Left lung (tissue), 10 donors: Measurements from ENCODE around the gene SOCS3. TPM values are rescaled to one million over a fixed set of nuclear protein-coding genes. Genes with fewer than 3 reads are reported as not detected.
A peak's percentile ranks its signal among the peaks of the same experiment; 100 is the strongest.

ENCODE experiments used
- ATAC-seq: fragments of 200-7000 bp; cut with Tn5 transposase; one replicate; pipeline ENCODE4 v1.9.1; 2020; ENCODE audit warnings: moderate library complexity
- DNase-seq, 4 donors: peaks; one replicate each; pipeline ENCODE4 v3.0.0-alpha.2; 2013 to 2020
- H3K27ac ChIP-seq, 2 donors: fragments of 200-600 bp; sonication (generic) in 1 of 2; one replicate each; pipeline versions ENCODE4 v1.5.0 to v1.8.0; 2020 to 2021
- H3K27me3 ChIP-seq, 2 donors: fragments of 200-600 bp; sonication (generic) in 1 of 2; one replicate each; pipeline versions ENCODE4 v1.5.0 to v1.8.0; 2020 to 2021
- H3K36me3 ChIP-seq, 2 donors: fragments of 200-600 bp; sonication (generic) in 1 of 2; one replicate each; pipeline versions ENCODE4 v1.5.0 to v1.8.0; 2020 to 2021
- H3K4me1 ChIP-seq, 2 donors: fragments of 200-600 bp; one replicate each; pipeline ENCODE4 v1.8.0; 2021
- H3K4me3 ChIP-seq, 2 donors: fragments of 200-600 bp; sonication (generic) in 1 of 2; one replicate each; pipeline versions ENCODE4 v1.5.0 to v1.8.0; 2020 to 2021; ENCODE audit warnings: mild to moderate bottlenecking in 1 of 2
- H3K9me3 ChIP-seq, 2 donors: fragments of 200-600 bp; sonication (generic) in 1 of 2; one replicate each; pipeline versions ENCODE4 v1.5.0 to v1.8.0; 2020 to 2021
- intact Hi-C, 2 donors: fragments of 100-400 bp; cut with DNase I; formaldehyde crosslinking; loops; one replicate each; pipeline versions ENCODE4 v1.11.2 to v1.14.2; 2022
- polyA plus RNA-seq, 6 donors: library from polyadenylated mRNA; unstranded; fragments of 120-200 nt; gene quantifications; one replicate each; pipeline ENCODE4 v1.2.1, GENCODE V29; 2013; ENCODE audit not compliant: insufficient read length in 6 of 6
- total RNA-seq, 2 donors: library from RNA; stranded (reverse); fragmentation: NEBNext Ultra II Directional; extraction: Animal tissue kit (Norgen Biotek cat#: 25700); gene quantifications; one replicate each; pipeline ENCODE4 v1.2.1, GENCODE V29; 2021
- TF ChIP-seq, protein P1 (sequence below), 2 donors: fragments of 200-600 bp; sonication (generic) in 1 of 2; IDR thresholded peaks; one replicate each; pipeline versions ENCODE4 v1.5.0 to v1.8.0; 2021; ENCODE audit warnings: antibody characterized with exemption in 2 of 2
- donor health status: DM: no; HTN: yes; CAD: no.
- donor health status: DM: no; HTN: no; CAD: no.

SOCS3 gene
- total and polyA plus RNA-seq, 8 donors: 4.7 to 118 (median 40.7) TPM

DNA sequence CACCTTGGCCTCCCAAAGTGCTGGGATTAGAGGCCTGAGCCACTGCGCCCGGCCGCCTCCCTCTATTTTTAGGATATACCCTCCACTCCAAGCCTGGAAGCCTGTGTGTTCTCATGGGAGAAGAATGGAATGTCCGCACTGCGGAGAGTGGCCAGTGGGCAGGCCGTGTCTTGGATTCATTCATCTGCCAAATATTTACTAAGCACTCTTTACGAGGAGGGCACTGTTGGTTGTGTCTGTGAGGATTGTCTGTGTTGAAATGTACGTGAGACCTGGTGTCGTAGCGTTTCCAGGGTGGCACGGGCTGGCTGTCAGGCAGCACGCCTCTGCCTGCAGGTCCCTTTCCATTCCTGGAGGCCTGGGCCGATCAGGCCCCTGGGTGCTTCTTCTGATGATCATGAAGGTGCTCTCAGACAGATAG lies 37.8 kb upstream of the SOCS3 start:
- intact Hi-C loops: no loop called here
- Histone ChIP-seq H3K27me3 (no peaks in the 10 kb centered on the region), H3K4me1 (peaks cover 9 to 58% of the 10 kb centered on the region in 2 donors), H3K36me3 (peaks cover 0 to 100% of the 10 kb centered on the region in 2 donors), H3K9me3 (no peaks in the 10 kb centered on the region), H3K27ac (peak overlapping the region in 1 of 2 donors; percentile 45), H3K4me3 (no peak overlapping the region)
- ATAC-seq: peak; percentile 79
- TF ChIP-seq, protein P1, sequence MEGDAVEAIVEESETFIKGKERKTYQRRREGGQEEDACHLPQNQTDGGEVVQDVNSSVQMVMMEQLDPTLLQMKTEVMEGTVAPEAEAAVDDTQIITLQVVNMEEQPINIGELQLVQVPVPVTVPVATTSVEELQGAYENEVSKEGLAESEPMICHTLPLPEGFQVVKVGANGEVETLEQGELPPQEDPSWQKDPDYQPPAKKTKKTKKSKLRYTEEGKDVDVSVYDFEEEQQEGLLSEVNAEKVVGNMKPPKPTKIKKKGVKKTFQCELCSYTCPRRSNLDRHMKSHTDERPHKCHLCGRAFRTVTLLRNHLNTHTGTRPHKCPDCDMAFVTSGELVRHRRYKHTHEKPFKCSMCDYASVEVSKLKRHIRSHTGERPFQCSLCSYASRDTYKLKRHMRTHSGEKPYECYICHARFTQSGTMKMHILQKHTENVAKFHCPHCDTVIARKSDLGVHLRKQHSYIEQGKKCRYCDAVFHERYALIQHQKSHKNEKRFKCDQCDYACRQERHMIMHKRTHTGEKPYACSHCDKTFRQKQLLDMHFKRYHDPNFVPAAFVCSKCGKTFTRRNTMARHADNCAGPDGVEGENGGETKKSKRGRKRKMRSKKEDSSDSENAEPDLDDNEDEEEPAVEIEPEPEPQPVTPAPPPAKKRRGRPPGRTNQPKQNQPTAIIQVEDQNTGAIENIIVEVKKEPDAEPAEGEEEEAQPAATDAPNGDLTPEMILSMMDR (IDR thresholded peaks at IDR 0.05): no peak
- no peak for DNase-seq

DNA sequence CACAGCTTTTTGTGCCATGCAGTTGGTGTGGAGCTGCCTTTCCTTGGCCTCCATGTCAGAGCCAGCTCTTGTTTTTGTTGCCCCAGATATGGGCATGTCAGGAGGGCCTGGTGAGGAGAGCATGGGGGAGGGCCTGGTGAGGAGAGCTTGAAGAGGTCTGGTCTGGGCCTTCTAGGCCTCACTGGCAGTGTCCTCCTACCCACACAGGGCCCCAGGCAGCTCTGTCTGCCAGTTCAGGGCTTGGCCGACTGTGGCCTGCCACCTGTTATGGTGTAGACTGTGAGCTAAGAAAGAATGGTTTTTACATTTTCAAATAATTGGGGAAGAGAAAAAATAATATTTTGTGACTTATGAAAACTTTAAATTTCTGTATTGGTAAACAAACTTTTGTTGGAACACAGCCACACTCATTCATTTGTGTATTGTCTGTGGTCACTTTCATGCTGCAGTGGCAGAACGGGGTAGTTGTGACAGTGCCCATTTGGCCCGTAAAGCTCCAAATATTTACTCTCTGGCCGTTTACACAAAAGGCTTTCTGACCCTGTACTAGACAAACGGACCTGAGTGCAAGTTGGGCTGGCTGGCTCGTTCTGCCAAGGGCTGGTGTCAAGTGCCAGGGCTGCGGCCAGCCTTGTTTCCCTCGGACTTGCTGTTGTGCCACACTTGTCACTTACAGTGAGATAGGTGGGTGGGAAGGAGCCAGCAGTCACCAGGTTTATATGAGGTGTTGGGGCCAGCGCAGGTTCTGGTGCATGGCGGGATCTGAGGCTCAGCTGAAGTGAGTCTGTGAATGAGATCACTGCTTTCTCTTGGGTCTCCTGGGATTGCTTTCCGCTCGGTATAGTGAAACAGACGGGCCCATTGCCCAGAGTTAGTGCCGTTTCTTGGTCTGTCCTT lies 36.8 kb upstream of the SOCS3 start:
- Histone ChIP-seq H3K36me3 (peaks cover 0 to 97% of the 10 kb centered on the region in 2 donors), H3K9me3 (no peaks in the 10 kb centered on the region), H3K27ac (peak overlapping the region; percentile 37 to 45), H3K4me3 (no peak overlapping the region), H3K4me1 (peaks cover 9 to 68% of the 10 kb centered on the region in 2 donors), H3K27me3 (no peaks in the 10 kb centered on the region)
- DNase-seq: no peak
- intact Hi-C loops: no loop called here
- peak; percentile 67 for ATAC-seq
- TF ChIP-seq, protein P1 (IDR thresholded peaks at IDR 0.05): no peak

DNA sequence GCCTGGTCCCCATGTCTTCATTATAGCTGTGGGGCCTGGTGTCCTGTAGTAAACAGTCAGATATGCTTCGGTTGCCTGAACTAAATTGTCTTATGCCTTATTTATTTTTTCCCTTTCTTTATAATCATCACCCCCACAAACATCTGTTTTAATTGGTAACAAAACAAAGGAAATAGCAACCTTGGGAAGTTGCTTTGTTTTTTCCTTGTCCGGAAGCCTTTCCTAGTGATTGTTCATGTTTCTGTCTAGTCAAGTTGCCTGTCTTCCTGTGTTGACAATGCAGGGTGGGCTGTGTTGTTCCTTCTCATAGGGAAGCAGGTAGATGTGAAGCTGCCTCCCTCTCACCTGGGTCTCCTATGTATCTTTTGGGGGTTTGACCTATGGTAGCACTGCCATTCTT lies 35.3 kb upstream of the SOCS3 start:
- H3K27ac ChIP-seq: peak overlapping the region; percentile 48 to 68
- H3K9me3 ChIP-seq: no peaks in the 10 kb centered on the region
- peaks cover 0 to 96% of the 10 kb centered on the region in 2 donors for H3K36me3 ChIP-seq
- DNase-seq (no peak), ATAC-seq (no peak)
- H3K27me3 ChIP-seq: no peaks in the 10 kb centered on the region
- H3K4me1 ChIP-seq: peaks cover 14 to 78% of the 10 kb centered on the region in 2 donors
- H3K4me3 ChIP-seq: no peak overlapping the region
- TF ChIP-seq, protein P1 (IDR thresholded peaks at IDR 0.05): no peak
- intact Hi-C loops: no loop called here

DNA sequence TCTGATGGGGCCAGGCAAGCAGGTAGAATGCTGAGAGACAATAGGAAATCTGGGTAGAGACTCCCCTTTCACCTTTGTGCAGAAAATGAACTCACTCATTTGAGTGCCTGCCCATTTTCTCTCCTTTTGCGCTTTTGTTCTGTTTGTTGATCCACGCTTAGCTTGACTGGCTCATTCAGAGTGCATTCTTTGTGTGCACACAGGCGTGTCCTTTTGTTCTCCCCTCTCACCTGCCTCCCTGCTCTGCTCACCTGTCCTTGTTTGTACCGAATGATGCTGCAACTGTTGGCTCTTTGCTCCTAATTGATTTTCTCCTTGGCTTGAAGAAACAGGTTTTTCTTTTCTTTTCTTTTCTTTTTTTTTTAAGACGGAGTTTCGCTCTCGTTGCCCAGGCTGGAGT lies 34.3 kb upstream of the SOCS3 start:
- Histone ChIP-seq H3K4me1 (peaks cover 14 to 87% of the 10 kb centered on the region in 2 donors), H3K36me3 (peaks cover 0 to 87% of the 10 kb centered on the region in 2 donors), H3K27me3 (no peaks in the 10 kb centered on the region), H3K9me3 (no peaks in the 10 kb centered on the region), H3K4me3 (no peak overlapping the region), H3K27ac (peak overlapping the region in 1 of 2 donors; percentile 68)
- DNase-seq (no peak), ATAC-seq (no peak)
- TF ChIP-seq, protein P1 (IDR thresholded peaks at IDR 0.05): no peak
- intact Hi-C loops: no loop called here

DNA sequence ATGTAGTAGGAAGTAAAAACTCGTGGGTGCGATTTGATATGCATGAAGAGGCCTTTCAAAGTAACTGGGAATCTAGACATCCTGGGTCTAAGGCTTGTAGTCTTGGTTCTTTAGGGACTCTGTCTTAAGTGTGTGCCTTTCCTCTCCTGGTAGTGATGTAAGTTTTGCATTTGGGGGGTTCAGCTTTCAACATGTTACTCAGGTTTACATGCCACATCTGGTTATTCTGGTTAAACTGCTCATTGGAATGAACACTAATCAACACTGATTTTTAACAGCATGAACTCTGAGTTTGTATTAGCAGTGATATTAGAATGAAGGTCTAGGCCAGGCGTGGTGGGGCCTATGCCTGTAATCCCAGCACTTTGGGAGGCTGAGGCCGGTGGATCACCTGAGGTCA lies 33.7 kb upstream of the SOCS3 start:
- DNase-seq (peak in 1 of 4 donors; percentile 52), ATAC-seq (no peak)
- H3K9me3 ChIP-seq: no peaks in the 10 kb centered on the region
- intact Hi-C loops: no loop called here
- H3K27ac ChIP-seq: peak overlapping the region in 1 of 2 donors; percentile 1
- H3K27me3 ChIP-seq: no peaks in the 10 kb centered on the region
- peaks cover 17 to 93% of the 10 kb centered on the region in 2 donors for H3K4me1 ChIP-seq
- TF ChIP-seq, protein P1 (IDR thresholded peaks at IDR 0.05): no peak
- H3K4me3 ChIP-seq: no peak overlapping the region
- peaks cover 0 to 81% of the 10 kb centered on the region in 2 donors for H3K36me3 ChIP-seq
